CD8-positive, alpha-beta memory T cell (primary cell): Measurements from ENCODE around the gene BRPF1. TPM values are rescaled to one million over a fixed set of nuclear protein-coding genes. Genes with fewer than 3 reads are reported as not detected.
A peak's percentile ranks its signal among the peaks of the same experiment; 100 is the strongest.

Source experiments
- CTCF ChIA-PET: fragments of 350-600 bp; sonication (Branson Sonifier 250); formaldehyde crosslinking; loops from one replicate; lab custom pipeline; 2021; ENCODE audit warnings: antibody characterized with exemption; lab: Charles Lee
- POLR2A ChIA-PET: fragments of 350-600 bp; sonication (Branson Sonifier 250); formaldehyde crosslinking; loops from one replicate; lab custom pipeline; 2021; ENCODE audit warnings: antibody characterized with exemption; lab: Charles Lee
- DNase-seq, 5 donors: peaks; one replicate each; pipeline versions ENCODE4 v3.0.0 to v3.0.0-alpha.2; 2020 to 2022; ENCODE audit warnings: mixed read lengths in 1 of 5
- H3K27ac ChIP-seq: one replicate; pipeline ENCODE4 v1.7.0; 2013; ENCODE audit warnings: low read depth, mild to moderate bottlenecking, low read length, moderate library complexity
- H3K27me3 ChIP-seq: 2 replicates; pipeline ENCODE4 v1.7.0; 2013; ENCODE audit warnings: low read length, mild to moderate bottlenecking; ENCODE audit not compliant: insufficient read depth, poor library complexity, severe bottlenecking
- H3K36me3 ChIP-seq: 2 replicates; pipeline ENCODE4 v1.7.0; 2013; ENCODE audit warnings: mild to moderate bottlenecking, low read length, moderate library complexity; ENCODE audit not compliant: insufficient read depth
- H3K4me1 ChIP-seq: 2 replicates; pipeline ENCODE4 v1.7.0; 2013; ENCODE audit warnings: mild to moderate bottlenecking, low read length, moderate library complexity; ENCODE audit not compliant: insufficient read depth
- H3K4me3 ChIP-seq: 2 replicates; pipeline ENCODE4 v1.7.0; 2013; ENCODE audit warnings: mild to moderate bottlenecking, low read length
- H3K9me3 ChIP-seq: 2 replicates; pipeline ENCODE4 v1.7.0; 2013; ENCODE audit warnings: mild to moderate bottlenecking, low read length
- H3K27ac Mint-ChIP-seq, 8 donors: one replicate each; pipeline ENCODE4 v1.8.0; 2020 to 2021; ENCODE audit warnings: mixed read lengths in 8 of 8, mild to moderate bottlenecking in 6 of 8, inconsistent platforms in 3 of 8, moderate library complexity in 3 of 8
- H3K27me3 Mint-ChIP-seq, 2 donors: one replicate each; pipeline ENCODE4 v1.8.0; 2020 to 2021; ENCODE audit warnings: mixed read lengths in 2 of 2, mild to moderate bottlenecking in 1 of 2, moderate library complexity in 1 of 2
- H3K36me3 Mint-ChIP-seq, 3 donors: one replicate each; pipeline ENCODE4 v1.8.0; 2020 to 2021; ENCODE audit warnings: mixed read lengths in 3 of 3, inconsistent platforms in 1 of 3, mild to moderate bottlenecking in 1 of 3
- H3K4me1 Mint-ChIP-seq, 3 donors: one replicate each; pipeline ENCODE4 v1.8.0; 2020 to 2021; ENCODE audit warnings: mixed read lengths in 3 of 3, inconsistent platforms in 1 of 3, mild to moderate bottlenecking in 1 of 3
- H3K4me3 Mint-ChIP-seq, 7 donors: one replicate each; pipeline ENCODE4 v1.8.0; 2020 to 2021; ENCODE audit warnings: mixed read lengths in 7 of 7, mild to moderate bottlenecking in 6 of 7, moderate library complexity in 4 of 7, inconsistent platforms in 2 of 7
- H3K9me3 Mint-ChIP-seq, 5 donors: one replicate each; pipeline ENCODE4 v1.8.0; 2020 to 2022; ENCODE audit warnings: mixed read lengths in 5 of 5, mild to moderate bottlenecking in 3 of 5, moderate library complexity in 2 of 5, inconsistent platforms in 1 of 5
- polyA plus RNA-seq: library from polyadenylated mRNA; unstranded; fragments of 300-500 nt; fragmentation: Illumina TruSeq; gene quantifications from one replicate; pipeline ENCODE4 v1.2.3, GENCODE V29; 2021
- total RNA-seq, 2 experiments: library from RNA; stranded (reverse); gene quantifications; one replicate each; pipeline ENCODE4 v1.2.3, GENCODE V29; 2021

The BRPF1 gene
- total and polyA plus RNA-seq, 3 experiments from 2014 or later, result 27.0 to 50.2 (median 46.8) TPM

- H3K36me3 Mint-ChIP-seq, result peaks cover 0 to 81% (median 15%) of the 10 kb centered on the region in 3 donors
- Histone ChIP-seq H3K36me3 (peaks cover 31% of the 10 kb centered on the region), H3K4me3 (peak overlapping the region; percentile 95)
Measured at GRCh38 chr3:9749296-9749644, 17.7 kb downstream of the BRPF1 start.

GRCh38 chr3:9749645-9750555 lies 18.4 kb downstream of the BRPF1 start, which contains the start of gene OGG1:
Gene OGG1 (plus strand): TSS chr3:9749952. CDS start chr3:9750287, 335 bp downstream.
- Histone ChIP-seq H3K27me3 (no peaks in the 10 kb centered on the region), H3K36me3 (peaks cover 25% of the 10 kb centered on the region), H3K27ac (peak within 1 kb of the TSS; percentile 76), H3K4me1 (peaks cover 30% of the 10 kb centered on the region), H3K9me3 (no peaks in the 10 kb centered on the region), H3K4me3 (peak within 1 kb of the TSS; percentile 95)
- ChIA-PET POLR2A (interaction anchor here (0.8 to 2.5 kb wide), 5 partner anchors 18 to 353 kb away, joined by 3 to 23 read pairs (median 5); partner anchors contain the start of genes ARPC4, BRPF1, RPUSD3 and TADA3), CTCF (interaction anchor here (0.9 to 2.2 kb wide), 6 partner anchors 17 to 59 kb away, joined by 3 to 8 read pairs (median 4); partner anchors contain the start of genes ARPC4 and TADA3)
- Mint-ChIP-seq H3K27me3 (peaks cover 0 to 4% of the 10 kb centered on the region in 2 donors), H3K4me3 (peak within 1 kb of the TSS; percentile 91 to 97 (median 94)), H3K4me1 (peaks cover 39 to 54% (median 46%) of the 10 kb centered on the region in 3 donors), H3K36me3 (peaks cover 0 to 81% (median 11%) of the 10 kb centered on the region in 3 donors), H3K27ac (peak within 1 kb of the TSS; percentile 83 to 98 (median 92)), H3K9me3 (peaks cover 0 to 2% (median 0%) of the 10 kb centered on the region in 5 donors)
- peak; percentile 93 to 97 (median 96) for DNase-seq

More at GRCh38 chr3:9749296-9749644, 17.7 kb downstream of the BRPF1 start:
- POLR2A ChIA-PET, result interaction anchor here (0.8 to 2.5 kb wide), 4 partner anchors 17 to 353 kb away, joined by 3 to 23 read pairs (median 10); partner anchors contain the start of genes ARPC4, BRPF1 and TADA3
- H3K9me3 ChIP-seq, result no peaks in the 10 kb centered on the region
- H3K4me1 Mint-ChIP-seq, result peaks cover 35 to 48% (median 40%) of the 10 kb centered on the region in 3 donors
- peak overlapping the region; percentile 91 to 97 (median 94) for H3K4me3 Mint-ChIP-seq
- CTCF ChIA-PET, result interaction anchor here (0.9 to 2.2 kb wide), 5 partner anchors 17 to 60 kb away, joined by 3 to 8 read pairs (median 4); partner anchors contain the start of genes ARPC4 and TADA3
- peak overlapping the region; percentile 76 for H3K27ac ChIP-seq
- peaks cover 24% of the 10 kb centered on the region for H3K4me1 ChIP-seq
- peak overlapping the region; percentile 83 to 98 (median 92) for H3K27ac Mint-ChIP-seq
- peaks cover 0 to 4% of the 10 kb centered on the region in 2 donors for H3K27me3 Mint-ChIP-seq
- peaks cover 0 to 2% (median 0%) of the 10 kb centered on the region in 5 donors for H3K9me3 Mint-ChIP-seq
- no peak for DNase-seq
- H3K27me3 ChIP-seq, result no peaks in the 10 kb centered on the region

- Mint-ChIP-seq H3K9me3 (peaks cover 0 to 2% (median 0%) of the 10 kb centered on the region in 5 donors), H3K36me3 (peaks cover 0 to 78% (median 10%) of the 10 kb centered on the region in 3 donors), H3K27me3 (peaks cover 0 to 4% of the 10 kb centered on the region in 2 donors), H3K4me1 (peaks cover 39 to 58% (median 49%) of the 10 kb centered on the region in 3 donors), H3K4me3 (peak overlapping the region; percentile 91 to 97 (median 94)), H3K27ac (peak overlapping the region; percentile 40 to 98 (median 91))
- no peaks in the 10 kb centered on the region for H3K27me3 ChIP-seq
- ChIA-PET POLR2A (interaction anchor here (1.2 to 2.5 kb wide), 3 partner anchors 19 to 93 kb away, joined by 4 to 23 read pairs (median 5); partner anchors contain the start of genes ARPC4, BRPF1 and RPUSD3), CTCF (interaction anchor here (0.6 to 1.9 kb wide), 5 partner anchors 18 to 89 kb away, joined by 3 to 5 read pairs (median 4); partner anchors contain the start of genes ARPC4 and TADA3)
- H3K4me3 ChIP-seq, result peak overlapping the region; percentile 95
- no peaks in the 10 kb centered on the region for H3K9me3 ChIP-seq
- peaks cover 33% of the 10 kb centered on the region for H3K4me1 ChIP-seq
- DNase-seq, result no peak
- H3K27ac ChIP-seq, result peak overlapping the region; percentile 76
- peaks cover 16% of the 10 kb centered on the region for H3K36me3 ChIP-seq
Measured at GRCh38 chr3:9750556-9751411, 19.2 kb downstream of the BRPF1 start.

GRCh38 chr3:9754678-9755077 lies 23.1 kb downstream of the BRPF1 start:
- no peaks in the 10 kb centered on the region for H3K27me3 ChIP-seq
- CTCF ChIA-PET, result no interaction called here
- Mint-ChIP-seq H3K9me3 (peaks cover 0 to 2% (median 0%) of the 10 kb centered on the region in 5 donors), H3K27me3 (peaks cover 0 to 3% of the 10 kb centered on the region in 2 donors), H3K27ac (peak overlapping the region in 2 of 8 donors; percentile 32 to 77), H3K4me1 (peaks cover 32 to 46% (median 41%) of the 10 kb centered on the region in 3 donors), H3K4me3 (peak overlapping the region in 1 of 7 donors; percentile 52), H3K36me3 (peaks cover 12 to 77% (median 14%) of the 10 kb centered on the region in 3 donors)
- no peak overlapping the region for H3K27ac ChIP-seq
- no peaks in the 10 kb centered on the region for H3K9me3 ChIP-seq
- H3K4me1 ChIP-seq, result peaks cover 28% of the 10 kb centered on the region
- peaks cover 16% of the 10 kb centered on the region for H3K36me3 ChIP-seq
- POLR2A ChIA-PET, result interaction anchor here (1.3 kb wide), 1 partner anchor 23 kb away, joined by 5 read pairs; the partner anchor contains the start of gene BRPF1
- H3K4me3 ChIP-seq, result no peak overlapping the region
- DNase-seq, result no peak

- Histone ChIP-seq H3K36me3 (peaks cover 16% of the 10 kb centered on the region), H3K9me3 (no peaks in the 10 kb centered on the region), H3K27me3 (no peaks in the 10 kb centered on the region), H3K4me1 (peaks cover 9% of the 10 kb centered on the region), H3K4me3 (no peak overlapping the region), H3K27ac (no peak overlapping the region)
- no peaks in the 10 kb centered on the region for H3K9me3 Mint-ChIP-seq
- H3K4me3 Mint-ChIP-seq, result no peak overlapping the region
- ChIA-PET POLR2A (interaction anchor here (0.5 kb wide), 1 partner anchor 80 kb away, joined by 5 read pairs; no protein-coding TSS in a partner anchor), CTCF (no interaction called here)
- no peak overlapping the region for H3K27ac Mint-ChIP-seq
- peaks cover 8 to 19% (median 16%) of the 10 kb centered on the region in 3 donors for H3K4me1 Mint-ChIP-seq
- H3K36me3 Mint-ChIP-seq, result peaks cover 16 to 64% (median 17%) of the 10 kb centered on the region in 3 donors
- DNase-seq, result no peak
- H3K27me3 Mint-ChIP-seq, result no peaks in the 10 kb centered on the region
Measured at GRCh38 chr3:9757427-9757826, 25.9 kb downstream of the BRPF1 start.

GRCh38 chr3:9760779-9761505 lies 29.4 kb downstream of the BRPF1 start:
- Histone ChIP-seq H3K9me3 (no peaks in the 10 kb centered on the region), H3K27ac (no peak overlapping the region), H3K36me3 (peaks cover 16% of the 10 kb centered on the region), H3K4me3 (no peak overlapping the region), H3K4me1 (no peaks in the 10 kb centered on the region), H3K27me3 (no peaks in the 10 kb centered on the region)
- H3K27ac Mint-ChIP-seq, result peak overlapping the region in 2 of 8 donors; percentile 25 to 90
- ChIA-PET CTCF (no interaction called here), POLR2A (no interaction called here)
- H3K4me1 Mint-ChIP-seq, result no peaks in the 10 kb centered on the region
- no peak for DNase-seq
- no peaks in the 10 kb centered on the region for H3K27me3 Mint-ChIP-seq
- no peaks in the 10 kb centered on the region for H3K9me3 Mint-ChIP-seq
- H3K4me3 Mint-ChIP-seq, result no peak overlapping the region
- peaks cover 16 to 40% (median 16%) of the 10 kb centered on the region in 3 donors for H3K36me3 Mint-ChIP-seq
